Thyroid gland (tissue), 4 donors: ENCODE results near the gene GET4. TPM values are rescaled to one million over a fixed set of nuclear protein-coding genes. Genes with fewer than 3 reads are reported as not detected.

Experiments
- DNase-seq, 2 donors: peaks; one replicate each; pipeline ENCODE4 v3.0.0-alpha.2; 2019
- H3K27ac ChIP-seq, 3 donors: fragments of 200-600 bp; sonication (generic); 1 replicate in 2 of 3; 2 replicates in 1 of 3; pipeline ENCODE4 v1.5.1; 2016 to 2019; ENCODE audit warnings: mild to moderate bottlenecking in 1 of 3, moderate library complexity in 1 of 3
- H3K27me3 ChIP-seq: fragments of 200-600 bp; sonication (generic); one replicate; pipeline ENCODE4 v1.5.1; 2019
- H3K36me3 ChIP-seq, 2 donors: fragments of 200-600 bp; sonication (generic); one replicate each; pipeline ENCODE4 v1.5.1; 2016 to 2019
- H3K4me1 ChIP-seq, 2 donors: fragments of 200-600 bp; sonication (generic); one replicate each; pipeline ENCODE4 v1.5.1; 2017 to 2019
- H3K4me3 ChIP-seq, 3 donors: fragments of 200-600 bp; sonication (generic); replicated peaks in 1 of 3; 1 replicate in 2 of 3; 2 replicates in 1 of 3; pipeline ENCODE4 v1.5.1; 2016; ENCODE audit warnings: mild to moderate bottlenecking in 1 of 3
- H3K9me3 ChIP-seq: fragments of 200-600 bp; sonication (generic); one replicate; pipeline ENCODE4 v1.5.1; 2017
- CTCF ChIP-seq, 6 experiments: fragments of 200-600 bp in 3 of 6; fragments of 450-650 bp in 3 of 6; sonication (generic) in 3 of 6; IDR thresholded peaks; one replicate each; pipeline ENCODE4 v1.5.1; 2016 to 2019; ENCODE audit warnings: antibody characterized with exemption in 6 of 6, mild to moderate bottlenecking in 2 of 6, inconsistent platforms in 1 of 6, moderate library complexity in 1 of 6
- POLR2A ChIP-seq, 2 donors: fragments of 450-650 bp; IDR thresholded peaks; one replicate each; pipeline ENCODE4 v1.6.1; 2017; ENCODE audit warnings: antibody characterized with exemption in 2 of 2, mild to moderate bottlenecking in 2 of 2, moderate library complexity in 1 of 2
- WGBS, 2 donors: methylation state at CpG; one replicate each; pipeline ENCODE4 v1.1.5; 2017; 5-methylcytosine and 5-hydroxymethylcytosine counted together
- intact Hi-C: fragments of 100-400 bp; cut with DNase I; formaldehyde crosslinking; loops from one replicate; pipeline ENCODE4 v1.15.1; 2023
- total RNA-seq, 4 donors: library from RNA; depleted of rRNA; stranded (reverse); fragments of >200 nt; gene quantifications; one replicate each; pipeline ENCODE4 v1.2.3, GENCODE V29; 2016

GET4 gene
- total RNA-seq, 4 donors from 2014 or later: 29.2 to 38.7 (median 34.3) TPM

DNA sequence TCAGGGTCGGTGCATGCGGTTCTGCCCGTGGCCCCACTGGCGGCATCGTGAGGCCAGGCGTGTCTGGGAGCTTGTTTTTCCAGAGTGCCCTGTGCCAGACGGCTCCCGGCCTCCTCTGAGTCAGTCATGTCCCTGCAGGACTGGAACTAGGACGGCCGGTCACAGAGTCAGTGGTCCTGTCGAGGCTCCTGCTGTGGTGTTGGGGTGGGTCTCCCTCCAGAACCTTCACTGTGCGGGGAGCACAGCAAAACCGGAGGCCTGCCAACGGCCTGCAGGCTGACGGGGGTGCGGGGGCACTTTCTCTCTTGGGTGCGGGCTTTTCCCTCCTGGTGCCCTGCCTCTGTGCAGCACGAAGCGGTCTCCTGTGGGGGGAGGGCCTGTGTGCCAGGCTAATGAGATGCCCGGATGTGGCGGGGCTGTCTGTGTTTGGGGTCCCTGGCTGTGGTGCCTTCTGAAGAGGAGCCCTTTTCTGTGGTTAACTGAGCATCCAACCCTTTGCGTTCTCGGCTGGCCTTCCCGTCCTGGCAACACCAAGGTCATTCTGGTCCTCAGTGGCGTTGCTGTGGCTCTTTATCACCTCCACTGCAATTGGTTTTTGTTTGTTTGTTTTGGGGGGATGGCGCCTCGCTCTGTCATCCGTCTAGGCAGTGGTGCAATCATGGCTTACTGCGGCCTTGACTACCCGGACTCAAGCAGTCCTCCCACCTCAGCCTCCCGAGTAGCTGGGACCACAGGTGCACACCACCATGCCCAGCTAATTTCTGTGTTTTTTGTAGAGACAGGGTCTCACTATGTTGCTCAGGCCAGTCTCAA lies 8.0 kb downstream of the GET4 start:
- Histone ChIP-seq H3K27ac (no peak overlapping the region), H3K4me1 (peaks cover 10 to 17% of the 10 kb centered on the region in 2 donors), H3K9me3 (no peaks in the 10 kb centered on the region), H3K36me3 (peaks cover 22 to 26% of the 10 kb centered on the region in 2 donors), H3K4me3 (no peak overlapping the region), H3K27me3 (no peaks in the 10 kb centered on the region)
- 94 to 96% methylated on average over 17 to 29 of the region's 31 CpGs for WGBS, 2 donors
- no peak for DNase-seq
- intact Hi-C loops: no loop called here
- TF ChIP-seq CTCF (IDR thresholded peaks at IDR 0.05) (no peak), POLR2A (IDR thresholded peaks at IDR 0.05) (no peak)

DNA sequence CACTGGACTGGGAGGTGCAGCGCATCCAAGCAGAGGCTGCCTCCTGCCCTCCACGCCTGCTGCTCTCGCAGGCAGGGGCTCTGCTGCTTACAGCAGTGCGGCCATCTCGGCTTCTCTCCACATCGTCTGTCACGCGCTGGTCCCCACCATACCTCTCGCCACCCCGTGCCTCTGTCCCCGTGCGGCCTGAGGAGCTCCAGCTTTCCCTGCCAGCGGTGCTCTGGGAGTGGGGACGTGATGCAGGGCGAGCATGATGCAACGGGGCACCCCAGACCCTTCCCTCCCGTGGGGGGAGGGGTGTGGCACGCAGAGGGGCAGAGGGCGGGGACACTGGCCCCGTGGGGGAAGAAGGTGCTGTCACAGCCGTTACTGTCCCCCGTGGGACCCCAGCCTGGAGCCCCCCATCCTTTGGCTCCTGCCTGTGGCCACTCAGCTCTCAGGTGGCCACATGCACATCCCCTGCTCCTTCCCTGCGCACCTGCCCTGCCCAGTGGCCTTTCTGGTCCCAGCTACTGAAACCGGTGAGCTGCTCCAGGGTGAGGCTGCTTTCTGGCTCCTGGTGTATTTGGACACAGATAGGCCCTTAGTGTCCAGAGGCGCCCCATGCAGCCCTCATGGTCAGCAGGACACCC lies 9.0 kb downstream of the GET4 start:
- Histone ChIP-seq H3K36me3 (peaks cover 22 to 26% of the 10 kb centered on the region in 2 donors), H3K9me3 (no peaks in the 10 kb centered on the region), H3K4me3 (no peak overlapping the region), H3K27me3 (no peaks in the 10 kb centered on the region), H3K27ac (no peak overlapping the region), H3K4me1 (peaks cover 10 to 17% of the 10 kb centered on the region in 2 donors)
- no peak for TF ChIP-seq POLR2A (IDR thresholded peaks at IDR 0.05)
- TF ChIP-seq CTCF (IDR thresholded peaks at IDR 0.05): no peak
- intact Hi-C loops: no loop called here
- 87% methylated on average over 23 to 24 of the region's 25 CpGs for WGBS, 2 donors
- no peak for DNase-seq

GRCh38 chr7:885893-886625 lies 9.7 kb downstream of the GET4 start:
- Histone ChIP-seq H3K27me3 (no peaks in the 10 kb centered on the region), H3K4me1 (peaks cover 10 to 17% of the 10 kb centered on the region in 2 donors), H3K9me3 (no peaks in the 10 kb centered on the region), H3K27ac (no peak overlapping the region), H3K36me3 (peaks cover 26 to 31% of the 10 kb centered on the region in 2 donors), H3K4me3 (no peak overlapping the region)
- DNase-seq: no peak
- intact Hi-C loops: no loop called here
- WGBS, 2 donors: 80 to 91% methylated on average over 18 to 26 of the region's 30 CpGs
- TF ChIP-seq POLR2A (IDR thresholded peaks at IDR 0.05): no peak
- no peak for TF ChIP-seq CTCF (IDR thresholded peaks at IDR 0.05)

DNA sequence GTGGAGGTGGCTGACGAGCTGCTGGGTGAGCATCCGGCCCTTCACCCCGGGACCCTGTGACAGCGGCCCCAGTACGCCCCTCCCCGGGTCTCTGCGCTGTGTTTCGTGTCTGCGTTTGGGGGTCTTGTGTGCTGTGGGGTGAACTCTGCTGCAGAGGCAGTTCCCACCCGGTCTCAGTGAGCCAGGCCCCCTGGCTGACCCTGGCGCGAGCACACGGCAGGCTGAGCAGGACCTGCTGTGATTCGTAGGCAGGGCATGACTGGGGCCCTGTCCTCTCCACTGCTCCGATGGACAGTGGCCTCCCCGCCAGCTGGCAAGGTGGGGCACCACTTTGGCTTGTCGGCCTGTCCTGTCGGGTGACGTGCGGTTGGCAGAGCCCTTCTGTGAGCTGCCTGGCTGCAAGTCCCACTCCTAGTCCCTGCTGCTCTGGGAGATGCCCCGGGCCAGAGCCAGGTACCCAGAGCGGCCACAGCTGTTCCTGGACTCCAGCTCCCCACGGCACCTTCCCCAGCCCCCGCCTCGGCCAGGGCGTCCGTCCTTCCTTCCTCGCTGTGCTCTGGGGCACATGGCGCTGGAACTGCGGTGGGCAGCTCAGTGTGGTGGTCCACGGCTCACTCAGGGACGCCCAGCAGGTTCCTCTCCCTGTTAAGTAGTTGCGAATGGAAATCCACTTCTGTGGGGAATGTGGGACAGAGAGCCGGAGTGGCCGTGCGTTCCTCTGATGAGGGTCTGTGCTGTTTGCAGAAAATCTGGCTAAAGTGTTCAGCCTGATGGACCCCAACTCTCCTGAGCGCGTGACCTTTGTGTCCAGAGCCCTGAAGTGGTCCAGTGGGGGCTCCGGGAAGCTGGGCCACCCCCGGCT lies 10.5 kb downstream of the GET4 start:
- TF ChIP-seq POLR2A (IDR thresholded peaks at IDR 0.05): no peak
- no peak for TF ChIP-seq CTCF (IDR thresholded peaks at IDR 0.05)
- no peaks in the 10 kb centered on the region for H3K9me3 ChIP-seq
- WGBS, 2 donors: 94 to 97% methylated on average over 32 to 36 of the region's 40 CpGs
- H3K4me3 ChIP-seq: no peak overlapping the region
- intact Hi-C loops: no loop called here
- H3K27ac ChIP-seq: no peak overlapping the region
- DNase-seq: no peak
- H3K4me1 ChIP-seq: peaks cover 10 to 17% of the 10 kb centered on the region in 2 donors
- peaks cover 34 to 39% of the 10 kb centered on the region in 2 donors for H3K36me3 ChIP-seq
- no peaks in the 10 kb centered on the region for H3K27me3 ChIP-seq
